ENCODE measurements around the gene TAP2. TPM values are rescaled to one million over a fixed set of nuclear protein-coding genes. Genes with fewer than 3 reads are reported as not detected.

TAP2 gene
- total and polyA plus RNA-seq, 2 donors (not counting 1 experiment from before 2014, with no cell fraction given), result 66.1 to 126 TPM

- peak overlapping the region; percentile 73 for H3K4me2 ChIP-seq (replicated peaks; ENCODE audit: low read depth, low read length, poor library complexity, severe bottlenecking)
- DNase-seq (no peak), ATAC-seq (ENCODE audit: low read depth) (no peak)
- no peaks in the 10 kb centered on the region for H3K9me3 ChIP-seq (ENCODE audit: control extremely low read depth in 1 of 3, control insufficient read depth in 2 of 3, insufficient read depth in 1 of 3, low read length in 2 of 3)
- H3K4me3 ChIP-seq (ENCODE audit: control extremely low read depth in 1 of 5, extremely low read depth in 1 of 5, insufficient read depth in 1 of 5, low read depth in 2 of 5, low read length in 4 of 5), result peak overlapping the region; percentile 88 to 100 (median 95)
- ChIA-PET CTCF (interaction anchor here (1.5 to 11.0 kb wide), 5 partner anchors 13 to 129 kb away, joined by 3 to 359 read pairs (median 15); partner anchors contain the start of genes PSMB9 and TAP1), POLR2A (interaction anchor here (1.4 to 9.7 kb wide), 12 partner anchors 12 to 572 kb away, joined by 3 to 282 read pairs (median 10); partner anchors contain the start of genes BRD2, HLA-DMA, HLA-DMB and HLA-DOB)
- peak overlapping the region; percentile 96 to 97 for H3K27ac ChIP-seq (ENCODE audit: low read length in 2 of 2)
- no peaks in the 10 kb centered on the region for H3K27me3 ChIP-seq (replicated peaks in 1 of 4; ENCODE audit: control extremely low read depth in 1 of 4, control insufficient read depth in 3 of 4, insufficient read depth in 4 of 4, low read length in 3 of 4)
- peaks cover 73 to 79% of the 10 kb centered on the region in 2 donors for H3K4me1 ChIP-seq (ENCODE audit: control insufficient read depth in 2 of 2, insufficient read depth in 2 of 2, low read length in 2 of 2)
- no peaks in the 10 kb centered on the region for H3K27me3 Mint-ChIP-seq
- H3K36me3 ChIP-seq (replicated peaks in 1 of 2; ENCODE audit: control extremely low read depth in 1 of 2, control insufficient read depth in 1 of 2, extremely low read depth in 1 of 2, insufficient read depth in 2 of 2, low read length in 1 of 2), result peaks cover 7 to 59% of the 10 kb centered on the region in 2 experiments
- H4K20me1 ChIP-seq (ENCODE audit: control insufficient read depth, insufficient read depth, low read length, poor library complexity, severe bottlenecking), result peaks cover 10% of the 10 kb centered on the region
- H3K4me1 Mint-ChIP-seq, result peaks cover 85% of the 10 kb centered on the region
- intact Hi-C loops (cut with micrococcal nuclease), result loop anchor here (5.0 kb wide), 1 partner anchor 176 kb away; the partner anchor contains the start of gene HLA-DQB1
- peak overlapping the region; percentile 99 for H3K27ac Mint-ChIP-seq
- H3K79me2 ChIP-seq (ENCODE audit: control insufficient read depth, insufficient read depth, low read length), result peaks cover 85% of the 10 kb centered on the region
- H3K4me3 Mint-ChIP-seq, result peak overlapping the region; percentile 95
- WGBS (ENCODE audit: insufficient coverage), result 2% methylated on average over 26 of the region's 28 CpGs
- peak overlapping the region; percentile 96 for H3K9ac ChIP-seq (ENCODE audit: low read length)
- TF ChIP-seq CTCF (IDR thresholded peaks at IDR 0.05) (no peak), EZH2 (IDR thresholded peaks at IDR 0.05; ENCODE audit: borderline replicate concordance, insufficient read depth, low read depth, low read length, poor library complexity, severe bottlenecking) (no peak)
- no peaks in the 10 kb centered on the region for H3K9me3 Mint-ChIP-seq (ENCODE audit: insufficient read depth)
- peak overlapping the region; percentile 64 for H2AFZ ChIP-seq (ENCODE audit: insufficient read depth, low read depth, low read length, poor library complexity, severe bottlenecking)
Measured at GRCh38 chr6:32843331-32843978, 4.9 kb upstream of the TAP2 start.

GRCh38 chr6:32842690-32843089 is 4.2 kb upstream of the TAP2 start:
- Mint-ChIP-seq H3K27ac (peak overlapping the region; percentile 99), H3K9me3 (ENCODE audit: insufficient read depth) (no peaks in the 10 kb centered on the region), H3K4me3 (peak overlapping the region; percentile 95), H3K27me3 (no peaks in the 10 kb centered on the region), H3K4me1 (peaks cover 80% of the 10 kb centered on the region)
- TF ChIP-seq EZH2 (IDR thresholded peaks at IDR 0.05; ENCODE audit: borderline replicate concordance, insufficient read depth, low read depth, low read length, poor library complexity, severe bottlenecking), result no peak
- TF ChIP-seq CTCF (IDR thresholded peaks at IDR 0.05), result no peak
- DNase-seq (no peak), ATAC-seq (ENCODE audit: low read depth) (no peak)
- Histone ChIP-seq H3K36me3 (replicated peaks in 1 of 2; ENCODE audit: control extremely low read depth in 1 of 2, control insufficient read depth in 1 of 2, extremely low read depth in 1 of 2, insufficient read depth in 2 of 2, low read length in 1 of 2) (peaks cover 7 to 51% of the 10 kb centered on the region in 2 experiments), H3K79me2 (ENCODE audit: control insufficient read depth, insufficient read depth, low read length) (peaks cover 83% of the 10 kb centered on the region), H3K9me3 (ENCODE audit: control extremely low read depth in 1 of 3, control insufficient read depth in 2 of 3, insufficient read depth in 1 of 3, low read length in 2 of 3) (no peaks in the 10 kb centered on the region), H3K4me1 (ENCODE audit: control insufficient read depth in 2 of 2, insufficient read depth in 2 of 2, low read length in 2 of 2) (peaks cover 67 to 76% of the 10 kb centered on the region in 2 donors), H3K27me3 (replicated peaks in 1 of 4; ENCODE audit: control extremely low read depth in 1 of 4, control insufficient read depth in 3 of 4, insufficient read depth in 4 of 4, low read length in 3 of 4) (no peaks in the 10 kb centered on the region), H3K4me3 (ENCODE audit: control extremely low read depth in 1 of 5, extremely low read depth in 1 of 5, insufficient read depth in 1 of 5, low read depth in 2 of 5, low read length in 4 of 5) (peak overlapping the region; percentile 88 to 100 (median 95)), H4K20me1 (ENCODE audit: control insufficient read depth, insufficient read depth, low read length, poor library complexity, severe bottlenecking) (peaks cover 10% of the 10 kb centered on the region), H3K27ac (ENCODE audit: low read length in 2 of 2) (peak overlapping the region; percentile 96 to 97), H3K4me2 (replicated peaks; ENCODE audit: low read depth, low read length, poor library complexity, severe bottlenecking) (peak overlapping the region; percentile 73), H3K9ac (ENCODE audit: low read length) (peak overlapping the region; percentile 96), H2AFZ (ENCODE audit: insufficient read depth, low read depth, low read length, poor library complexity, severe bottlenecking) (no peak overlapping the region)
- ChIA-PET POLR2A (interaction anchor here (0.5 to 9.7 kb wide), 6 partner anchors 13 to 1249 kb away, joined by 3 to 282 read pairs (median 4); partner anchors contain the start of genes HLA-DMA, PSMB9 and TAP1), CTCF (interaction anchor here (0.7 to 11.0 kb wide), 7 partner anchors 14 to 142 kb away, joined by 3 to 359 read pairs (median 4); partner anchors contain the start of genes PSMB9 and TAP1)
- intact Hi-C loops (cut with micrococcal nuclease), result loop anchor here (5.0 kb wide), 1 partner anchor 175 kb away; the partner anchor contains the start of gene HLA-DQB1
- WGBS (ENCODE audit: insufficient coverage), result 80% methylated on average over 7 of the region's 8 CpGs
